Stimulated activated CD4-positive, alpha-beta T cell treated with anti-CD3 and anti-CD28 coated beads, Interleukin-2, amount 100 ng/mL, for 48 hours (primary cell): ENCODE data around the gene GARS1.
"Not testable (repeated sequence)": the region's sequence is repeated elsewhere in the genome, so short reads cannot be mapped to it uniquely, and the experiment has no call there.

Experiments used
- DNase-seq, 2 donors: peaks; one replicate each; pipeline ENCODE4 v3.0.0-alpha.2; 2020

GARS1 gene

GRCh38 chr7:30594540-30595435 is at the start of gene GARS1:
Gene GARS1 (plus strand): TSS chr7:30594878. CDS start chr7:30594922, 44 bp downstream.
- peak; percentile 86 for DNase-seq

- no peak for DNase-seq
These were observed 48.7 kb upstream of the GARS1 start for GRCh38 chr7:30545791-30546555.

DNA sequence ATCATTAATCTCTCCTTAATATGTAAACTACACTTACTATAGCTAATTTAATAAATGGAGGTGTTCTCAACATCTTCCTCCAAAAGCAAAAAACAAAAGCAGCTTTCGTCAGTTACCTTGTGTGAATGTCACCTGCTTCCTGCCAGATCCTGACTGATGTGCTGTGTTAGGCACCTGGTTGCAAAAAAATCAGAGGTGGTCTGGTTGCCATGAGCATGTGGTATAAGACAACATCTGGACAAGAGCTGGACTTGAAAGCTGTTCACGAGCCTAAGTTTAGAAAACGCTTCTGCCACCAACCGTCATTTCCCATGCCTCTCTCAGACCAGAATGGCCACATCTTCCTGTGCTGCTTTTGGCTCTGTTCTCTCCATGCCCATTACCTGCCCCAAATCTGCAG is 48.1 kb upstream of the GARS1 start:
- DNase-seq = no peak

DNA sequence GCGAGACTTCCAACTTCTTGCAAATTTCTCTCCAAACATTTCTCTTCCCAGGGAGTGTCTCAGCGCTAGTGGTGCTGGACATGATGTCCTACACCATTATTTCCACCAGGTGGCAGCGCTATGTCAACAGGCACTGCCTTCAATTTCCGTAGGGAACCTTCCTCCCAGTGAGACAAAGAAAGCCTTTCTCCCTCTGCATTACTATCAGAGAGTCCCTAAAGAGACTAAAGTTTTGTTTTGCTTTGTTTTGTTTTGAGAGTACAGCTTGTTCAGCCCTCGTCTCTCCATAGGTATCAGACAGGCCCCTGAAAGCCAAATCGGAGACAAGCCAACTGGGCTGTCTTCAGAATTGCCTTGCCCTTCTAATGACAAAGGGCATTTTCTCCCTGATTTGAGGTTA is 45.8 kb upstream of the GARS1 start:
- DNase-seq = peak; percentile 16 to 43

DNA sequence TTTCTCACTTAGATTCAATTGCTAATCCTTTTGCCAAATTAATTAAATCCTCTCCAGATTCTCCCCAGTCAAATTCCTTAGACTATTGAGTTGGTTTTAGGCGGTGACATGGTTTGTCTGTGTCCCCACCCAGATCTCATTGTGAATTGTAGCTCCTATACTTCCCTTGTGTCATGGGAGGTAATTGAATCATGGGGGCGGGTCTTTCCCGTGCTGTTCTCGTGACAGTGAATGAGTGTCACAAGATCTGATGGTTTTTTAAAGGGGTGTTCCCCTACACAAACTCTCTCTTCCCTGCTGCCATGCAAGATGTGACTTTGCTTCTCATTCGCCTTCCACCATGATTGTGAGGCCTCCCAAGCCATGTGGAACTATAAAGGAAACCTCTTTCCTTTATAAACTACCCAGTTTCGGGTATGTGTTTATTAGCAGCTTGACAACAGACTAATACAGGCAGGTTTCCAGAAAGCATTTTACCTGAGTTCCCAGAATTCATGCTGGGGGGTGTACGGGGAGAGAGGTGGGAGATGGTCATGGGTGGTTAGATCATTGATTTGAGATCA is 44.7 kb upstream of the GARS1 start:
- DNase-seq = no peak

GRCh38 chr7:30552330-30552729 is 42.3 kb upstream of the GARS1 start:
- DNase-seq = no peak

DNA sequence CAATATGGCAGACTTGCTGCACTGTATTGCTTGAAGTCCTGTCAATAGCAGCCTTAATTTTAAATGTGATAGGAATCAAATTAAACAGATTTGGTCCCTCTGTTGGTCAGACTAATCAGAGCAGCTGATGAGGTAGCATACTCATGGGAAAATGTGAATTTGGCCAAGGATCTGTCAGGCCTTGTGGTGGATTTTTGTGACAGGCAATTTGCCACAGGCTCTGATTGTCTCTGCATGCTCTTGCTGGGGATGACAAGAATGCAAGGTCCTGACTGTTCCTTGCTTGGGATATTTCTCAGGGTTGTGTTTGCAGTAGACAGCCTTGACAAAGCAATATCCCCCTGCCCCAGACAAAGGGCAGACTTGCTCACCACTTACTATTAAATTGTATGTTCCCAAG is 41.5 kb upstream of the GARS1 start:
- no peak for DNase-seq

- no peak for DNase-seq
These were observed 41.1 kb upstream of the GARS1 start for GRCh38 chr7:30553546-30553945.

- DNase-seq = no peak
These were observed 39.2 kb upstream of the GARS1 start for GRCh38 chr7:30555525-30555924.

GRCh38 chr7:30556840-30557239 is 37.8 kb upstream of the GARS1 start:
- DNase-seq = no peak

- no peak for DNase-seq
These were observed 37.4 kb upstream of the GARS1 start for GRCh38 chr7:30557245-30557644.

DNA sequence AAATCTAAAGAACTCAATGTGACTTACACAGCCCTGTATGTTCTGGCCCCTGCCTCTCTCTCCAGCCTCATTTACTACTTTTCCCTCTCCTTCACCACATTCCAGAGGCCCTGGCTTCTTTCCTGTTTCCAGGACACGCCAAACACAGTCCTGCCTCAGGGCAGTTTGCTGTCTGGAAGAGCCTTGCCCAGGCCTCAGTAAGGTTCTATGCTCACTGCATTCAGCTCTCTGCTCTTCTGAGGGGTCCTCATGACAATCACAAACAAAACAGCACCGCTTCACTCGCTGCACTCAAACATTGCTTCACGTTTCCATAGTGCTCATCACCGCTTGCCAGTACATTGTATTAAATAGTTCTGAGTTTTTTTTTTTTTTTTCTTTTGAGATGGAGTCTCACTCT is 35.1 kb upstream of the GARS1 start:
- no peak for DNase-seq

DNA sequence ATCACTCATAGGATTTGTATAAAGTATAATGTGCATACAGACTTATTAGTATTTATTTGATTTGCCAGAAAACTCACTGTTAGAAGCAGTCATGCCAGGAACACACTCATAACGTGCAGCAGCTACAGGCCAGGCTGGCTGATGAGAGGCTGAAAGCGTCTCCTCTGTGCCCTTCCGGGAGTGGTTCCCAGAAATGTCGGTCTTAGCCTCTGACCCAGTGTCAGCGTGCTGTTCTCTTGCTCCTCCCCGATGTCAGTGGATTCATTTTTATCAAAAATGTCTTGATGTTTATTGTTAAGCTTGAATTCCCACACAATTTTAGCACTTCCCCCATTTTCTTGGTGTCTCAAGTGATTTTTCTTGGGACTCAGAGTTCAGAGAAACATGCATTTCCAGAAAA is 33.3 kb upstream of the GARS1 start:
- no peak for DNase-seq

GRCh38 chr7:30562498-30562897 is 32.2 kb upstream of the GARS1 start:
- DNase-seq = no peak

DNA sequence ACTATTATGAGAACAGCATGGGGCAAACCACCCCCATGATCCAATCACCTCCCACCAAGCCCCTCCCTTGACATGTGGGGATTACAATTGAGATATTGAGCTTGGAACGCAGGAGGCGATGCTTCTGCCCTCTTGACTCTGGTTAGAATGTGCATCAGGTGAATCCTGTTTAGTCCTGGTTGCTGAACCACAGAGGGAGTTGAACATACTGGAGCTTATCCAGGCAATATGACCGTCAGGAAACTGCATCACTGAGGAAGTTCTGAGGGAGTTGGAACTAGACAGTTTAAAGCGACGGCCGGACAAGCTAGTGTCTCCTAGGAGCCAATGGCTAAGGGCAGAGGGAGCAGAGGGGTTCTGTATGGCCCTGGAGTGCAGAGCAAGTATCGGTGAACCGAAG is 31.8 kb upstream of the GARS1 start:
- DNase-seq = no peak

DNA sequence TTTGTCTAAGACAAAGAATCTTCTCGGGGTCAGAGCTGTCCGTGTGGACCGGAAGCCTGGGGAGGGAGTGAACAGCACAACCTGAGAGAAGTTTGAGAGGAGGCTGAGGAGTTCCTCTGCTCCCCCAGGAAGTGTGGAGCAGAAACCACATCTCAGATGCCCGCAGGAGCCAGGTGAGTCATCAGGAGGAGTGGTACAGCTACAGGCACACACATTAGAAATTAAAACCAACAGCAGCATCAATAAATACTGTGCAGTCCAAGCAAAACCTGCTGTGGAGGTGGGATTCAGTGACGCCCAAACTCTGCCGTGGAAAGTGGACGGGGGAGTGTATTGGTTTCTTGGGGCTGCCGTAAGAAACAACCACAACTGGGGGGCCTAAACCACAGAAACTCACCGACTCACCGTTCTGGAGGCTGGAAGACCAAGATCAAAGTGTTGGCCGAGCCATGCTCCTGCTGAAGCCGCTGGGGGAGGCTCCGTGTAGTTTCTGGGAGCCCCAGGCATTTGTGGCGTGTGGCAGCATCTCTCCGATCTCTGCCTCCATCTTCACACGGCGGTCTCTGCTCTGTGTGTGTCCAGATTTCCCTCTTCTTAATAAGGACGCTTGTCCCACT is 31.2 kb upstream of the GARS1 start:
- no peak for DNase-seq

GRCh38 chr7:30564243-30564892 is 30.3 kb upstream of the GARS1 start:
- peak; percentile 76 to 78 for DNase-seq

DNA sequence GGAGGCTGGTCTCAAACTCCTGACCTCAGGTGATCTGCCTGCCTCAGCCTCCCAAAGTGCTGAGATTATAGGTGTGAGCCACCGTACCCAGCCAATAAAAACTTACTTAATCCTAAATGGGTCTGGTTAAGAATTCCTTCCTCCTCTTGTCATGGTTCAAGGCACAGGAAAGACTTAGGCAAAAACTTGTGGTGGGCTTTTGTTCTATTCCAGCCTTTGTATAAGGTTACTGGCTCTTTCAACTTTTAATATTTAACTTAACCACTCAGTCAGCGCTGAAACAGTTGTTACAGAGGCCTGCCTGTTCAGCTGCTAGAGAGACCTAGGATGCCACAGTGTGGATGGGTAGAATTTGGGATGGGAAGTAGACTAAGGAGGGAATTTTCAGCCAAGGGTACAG is 28.1 kb upstream of the GARS1 start:
- DNase-seq = no peak

GRCh38 chr7:30567081-30567480 is 27.6 kb upstream of the GARS1 start:
- no peak for DNase-seq

GRCh38 chr7:30570238-30570637 is 24.4 kb upstream of the GARS1 start:
- DNase-seq = not testable (repeated sequence)

- no peak for DNase-seq
These were observed 22.4 kb upstream of the GARS1 start for GRCh38 chr7:30572212-30572841.

- no peak for DNase-seq
These were observed 18.8 kb upstream of the GARS1 start for GRCh38 chr7:30575910-30576309.
